GM19372 (cell line): ENCODE measurements around the gene MFSD6.
"Not testable (repeated sequence)": the region's sequence is repeated elsewhere in the genome, so short reads cannot be mapped to it uniquely, and the experiment has no call there.

ENCODE experiments used
- ATAC-seq: cut with Tn5 transposase; IDR thresholded peaks from one replicate; pipeline ENCODE4 v1.9.1; 2021; ENCODE audit warnings: mild to moderate bottlenecking, low read depth, moderate library complexity; ENCODE audit not compliant: unreplicated experiment

The MFSD6 gene

GRCh38 chr2:190490502-190490901, 82.3 kb downstream of the MFSD6 start:
- ATAC-seq: no peak

- no peak for ATAC-seq
Observed at GRCh38 chr2:190493095-190493494, 84.9 kb downstream of the MFSD6 start.

GRCh38 chr2:190494600-190495227, 86.6 kb downstream of the MFSD6 start:
- ATAC-seq: not testable (repeated sequence)

GRCh38 chr2:190497428-190497827, 89.3 kb downstream of the MFSD6 start:
- ATAC-seq: no peak

GRCh38 chr2:190499273-190499672, 91.1 kb downstream of the MFSD6 start:
- ATAC-seq: no peak

- ATAC-seq: no peak
Observed at GRCh38 chr2:190500054-190500502, 91.9 kb downstream of the MFSD6 start.

GRCh38 chr2:190501231-190501630, 93.1 kb downstream of the MFSD6 start:
- ATAC-seq: no peak

GRCh38 chr2:190501702-190502407, 93.7 kb downstream of the MFSD6 start:
- ATAC-seq: no peak

GRCh38 chr2:190503088-190503487, 94.9 kb downstream of the MFSD6 start:
- no peak for ATAC-seq

- ATAC-seq: no peak
Observed at GRCh38 chr2:190504912-190505311, 96.8 kb downstream of the MFSD6 start.

GRCh38 chr2:190505696-190506095, 97.5 kb downstream of the MFSD6 start:
- ATAC-seq: no peak

GRCh38 chr2:190506666-190507065, 98.5 kb downstream of the MFSD6 start:
- ATAC-seq: no peak

GRCh38 chr2:190507135-190507534, 99.0 kb downstream of the MFSD6 start:
- ATAC-seq: no peak

GRCh38 chr2:190509895-190510294, 101.7 kb downstream of the MFSD6 start:
- not testable (repeated sequence) for ATAC-seq

- ATAC-seq: no peak
Observed at GRCh38 chr2:190511104-190511503, 102.9 kb downstream of the MFSD6 start.

- ATAC-seq: no peak
Observed at GRCh38 chr2:190512539-190513095, 104.5 kb downstream of the MFSD6 start.

- ATAC-seq: no peak
Observed at GRCh38 chr2:190513877-190514276, 105.7 kb downstream of the MFSD6 start.

GRCh38 chr2:190514676-190515075, 106.5 kb downstream of the MFSD6 start:
- ATAC-seq: no peak

GRCh38 chr2:190515687-190516086, 107.5 kb downstream of the MFSD6 start:
- no peak for ATAC-seq

GRCh38 chr2:190517468-190517867, 109.3 kb downstream of the MFSD6 start:
- no peak for ATAC-seq

- ATAC-seq: no peak
Observed at GRCh38 chr2:190519975-190520767, 112.0 kb downstream of the MFSD6 start.
